ENCODE measurements around the gene GPC6.

GPC6 gene

GRCh38 chr13:94168783-94169453 is 942.3 kb downstream of the GPC6 start:
- TF ChIP-seq CTCF (conservative IDR thresholded peaks at IDR 0.05) (no peak), ZFX (IDR thresholded peaks at IDR 0.05) (no peak)
- no peak overlapping the region for H3K27ac ChIP-seq

GRCh38 chr13:94169454-94170144 is 943.0 kb downstream of the GPC6 start:
- TF ChIP-seq CTCF (conservative IDR thresholded peaks at IDR 0.05) (no peak), ZFX (IDR thresholded peaks at IDR 0.05) (no peak)
- peak overlapping the region; percentile 25; the same call in 1 of the 2 replicates for H3K27ac ChIP-seq

- TF ChIP-seq CTCF (conservative IDR thresholded peaks at IDR 0.05), result no peak
- TF ChIP-seq ZFX (IDR thresholded peaks at IDR 0.05), result no peak
- H3K27ac ChIP-seq, result peak overlapping the region; percentile 25
These were observed 943.6 kb downstream of the GPC6 start for GRCh38 chr13:94170145-94170571.

GRCh38 chr13:94172416-94172815 is 945.8 kb downstream of the GPC6 start:
- no peak overlapping the region for H3K27ac ChIP-seq
- TF ChIP-seq ZFX (IDR thresholded peaks at IDR 0.05) (no peak), CTCF (conservative IDR thresholded peaks at IDR 0.05) (no peak)

- TF ChIP-seq CTCF (conservative IDR thresholded peaks at IDR 0.05) (no peak), ZFX (IDR thresholded peaks at IDR 0.05) (no peak)
- no peak overlapping the region for H3K27ac ChIP-seq
These were observed 946.8 kb downstream of the GPC6 start for GRCh38 chr13:94173312-94173854.

GRCh38 chr13:94174009-94174408 is 947.4 kb downstream of the GPC6 start:
- TF ChIP-seq ZFX (IDR thresholded peaks at IDR 0.05) (no peak), CTCF (conservative IDR thresholded peaks at IDR 0.05) (no peak)
- H3K27ac ChIP-seq, result no peak overlapping the region

GRCh38 chr13:94175076-94175475 is 948.5 kb downstream of the GPC6 start:
- TF ChIP-seq ZFX (IDR thresholded peaks at IDR 0.05) (no peak), CTCF (conservative IDR thresholded peaks at IDR 0.05) (no peak)
- no peak overlapping the region for H3K27ac ChIP-seq
